Activated CD4-positive, CD25-positive, alpha-beta regulatory T cell (primary cell): ENCODE data around the gene PACSIN1.

Source experiments
- DNase-seq, 4 experiments: peaks; one replicate each; lab custom pipeline; 2025; lab: John Stamatoyannopoulos, UW

PACSIN1 gene

GRCh38 chr6:34527751-34528670 is 62.1 kb downstream of the PACSIN1 start:
- DNase-seq, result no peak

DNA sequence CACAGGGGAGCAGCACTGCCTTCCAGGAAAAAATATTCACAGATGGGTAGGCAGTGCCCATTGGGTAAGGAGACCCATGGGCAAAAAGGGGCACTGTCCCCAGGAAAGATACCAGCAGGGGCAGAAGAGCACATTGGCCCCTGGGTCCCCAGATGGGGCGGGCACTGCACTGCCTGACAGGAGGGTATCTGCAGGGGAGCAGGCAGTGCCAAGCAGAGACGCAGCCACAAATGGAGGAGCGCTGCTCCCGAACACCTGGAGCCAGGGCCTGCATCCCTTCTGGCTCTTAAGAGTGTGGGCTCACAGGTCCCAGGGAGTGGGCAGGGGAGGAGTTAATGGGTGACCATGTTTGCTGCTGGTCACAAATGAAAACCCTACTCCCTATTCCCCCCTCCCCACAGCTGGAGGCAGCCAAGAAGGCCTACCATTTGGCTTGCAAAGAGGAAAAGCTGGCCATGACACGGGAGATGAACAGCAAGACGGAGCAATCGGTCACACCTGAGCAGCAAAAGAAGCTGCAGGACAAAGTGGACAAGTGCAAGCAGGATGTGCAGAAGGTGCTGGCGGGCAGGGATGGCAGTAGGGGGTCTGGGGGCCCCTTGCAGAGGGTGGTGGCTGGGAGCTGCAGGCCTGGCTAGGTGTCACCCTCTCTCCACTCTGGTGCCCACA is 63.3 kb downstream of the PACSIN1 start:
- no peak for DNase-seq

- DNase-seq, result no peak
Measured at GRCh38 chr6:34529665-34530327, 63.9 kb downstream of the PACSIN1 start.

GRCh38 chr6:34530753-34531365 is 65.0 kb downstream of the PACSIN1 start:
- DNase-seq, result no peak

DNA sequence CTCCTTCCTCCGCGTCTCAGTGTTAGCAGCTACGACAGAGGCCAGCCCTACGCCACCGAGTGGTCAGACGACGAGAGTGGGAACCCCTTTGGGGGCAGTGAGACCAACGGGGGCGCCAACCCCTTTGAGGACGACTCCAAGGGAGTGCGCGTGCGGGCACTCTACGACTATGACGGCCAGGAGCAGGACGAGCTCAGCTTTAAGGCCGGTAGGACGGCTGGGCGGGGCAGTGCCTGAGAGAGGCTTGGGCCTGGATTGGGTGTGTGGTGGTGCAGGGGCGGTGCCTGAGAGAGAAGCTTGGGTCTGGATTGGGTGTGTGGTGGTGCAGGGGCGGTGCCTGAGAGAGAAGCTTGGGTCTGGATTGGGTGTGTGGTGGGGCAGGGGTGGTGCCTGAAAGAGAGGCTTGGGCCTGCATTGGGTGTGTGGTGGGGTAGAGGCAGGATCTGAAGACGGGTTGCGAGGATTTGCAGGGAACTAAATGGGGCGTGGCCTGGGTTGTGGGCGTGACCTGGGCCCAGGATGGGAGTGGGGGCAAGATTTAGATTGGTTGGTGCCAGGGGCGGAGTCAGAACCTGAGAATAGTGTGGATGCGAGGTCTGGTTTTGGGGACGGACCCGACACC is 65.8 kb downstream of the PACSIN1 start:
- DNase-seq, result no peak

GRCh38 chr6:34532230-34532629 is 66.4 kb downstream of the PACSIN1 start:
- DNase-seq, result no peak

DNA sequence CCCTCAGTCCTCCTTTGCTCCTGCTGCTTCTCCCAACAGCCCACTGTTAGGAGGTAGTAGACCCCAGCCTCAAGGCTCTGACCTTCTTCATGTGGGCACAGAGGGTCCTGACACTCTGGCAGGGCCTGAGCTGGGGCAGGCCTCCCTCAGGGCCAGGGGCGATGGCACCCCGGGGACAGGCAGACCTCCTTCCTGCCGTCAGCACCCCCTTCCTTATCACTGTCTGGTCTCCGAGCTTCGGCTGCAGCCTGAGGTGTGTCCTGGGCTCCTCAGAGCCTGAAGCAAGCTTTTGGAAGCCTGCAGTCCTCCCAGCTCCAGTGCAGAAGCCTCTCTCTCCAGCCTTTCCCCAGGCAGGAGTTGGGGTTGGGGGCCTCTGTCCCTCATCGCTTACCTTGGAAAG is 68.3 kb downstream of the PACSIN1 start:
- DNase-seq, result no peak

- DNase-seq, result no peak
Measured at GRCh38 chr6:34534656-34535055, 68.8 kb downstream of the PACSIN1 start.

DNA sequence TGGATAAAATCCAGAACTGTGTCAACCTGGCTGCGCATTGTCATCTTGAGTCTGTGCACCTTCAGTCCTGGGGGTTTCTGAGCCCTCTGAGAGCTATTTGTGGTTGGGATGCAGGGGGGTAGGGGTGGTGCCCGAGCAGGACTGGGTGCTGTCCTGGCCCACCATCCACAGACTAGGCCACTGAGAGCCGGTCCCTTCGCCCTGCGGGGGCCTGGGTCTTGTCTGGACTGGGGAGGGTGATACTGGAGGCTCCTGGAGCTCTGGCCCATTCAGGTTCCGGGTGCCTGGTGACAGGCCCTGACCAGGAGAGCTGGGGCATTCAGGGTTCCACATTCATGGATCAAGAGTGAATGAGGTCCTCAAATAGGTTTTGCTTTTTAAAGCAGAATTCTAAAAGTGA is 69.3 kb downstream of the PACSIN1 start:
- DNase-seq, result no peak

GRCh38 chr6:34535646-34536045 is 69.8 kb downstream of the PACSIN1 start:
- no peak for DNase-seq

GRCh38 chr6:34536251-34536958 is 70.5 kb downstream of the PACSIN1 start:
- no peak for DNase-seq

DNA sequence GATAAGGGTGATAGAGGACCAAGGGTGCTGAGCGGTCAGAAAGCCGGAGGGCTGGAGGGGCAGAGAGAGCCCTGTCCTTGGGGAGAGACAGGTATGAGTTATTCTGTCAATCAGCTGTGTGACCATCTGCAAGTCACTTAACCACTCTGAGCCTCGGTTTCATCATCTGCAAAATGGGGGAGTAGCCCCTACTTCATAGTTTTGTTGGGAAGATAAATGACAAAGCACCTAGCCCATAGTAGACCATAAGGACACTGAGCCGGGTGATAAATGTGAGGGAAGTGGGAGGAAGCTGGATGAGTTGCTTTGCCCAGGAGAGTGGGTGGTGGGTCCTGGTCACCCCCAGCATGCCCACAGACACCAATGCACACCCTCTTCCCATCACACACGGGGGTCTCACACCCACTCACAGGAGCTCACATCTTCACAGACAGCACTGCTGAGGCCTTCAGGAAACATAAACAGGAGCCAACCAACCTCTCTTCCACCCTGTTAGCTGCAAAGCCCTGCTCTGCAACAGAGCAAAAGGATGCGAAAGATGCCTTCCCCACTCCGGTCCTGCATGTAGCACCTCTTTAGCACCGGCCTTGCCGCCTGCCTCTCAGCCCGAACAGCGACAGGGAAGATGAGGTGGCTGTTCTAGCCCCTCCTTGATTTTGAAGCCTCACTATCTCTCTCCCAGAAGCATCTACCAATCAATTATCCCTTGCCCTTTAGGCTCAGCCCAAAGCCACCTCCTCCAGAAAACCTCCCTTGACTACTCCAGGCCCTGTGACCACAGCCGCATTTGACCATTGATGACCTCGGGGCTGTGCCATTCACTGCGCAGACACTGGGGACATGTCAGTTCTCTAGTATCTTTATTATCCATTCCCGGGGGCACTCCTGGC is 71.3 kb downstream of the PACSIN1 start:
- no peak for DNase-seq

DNA sequence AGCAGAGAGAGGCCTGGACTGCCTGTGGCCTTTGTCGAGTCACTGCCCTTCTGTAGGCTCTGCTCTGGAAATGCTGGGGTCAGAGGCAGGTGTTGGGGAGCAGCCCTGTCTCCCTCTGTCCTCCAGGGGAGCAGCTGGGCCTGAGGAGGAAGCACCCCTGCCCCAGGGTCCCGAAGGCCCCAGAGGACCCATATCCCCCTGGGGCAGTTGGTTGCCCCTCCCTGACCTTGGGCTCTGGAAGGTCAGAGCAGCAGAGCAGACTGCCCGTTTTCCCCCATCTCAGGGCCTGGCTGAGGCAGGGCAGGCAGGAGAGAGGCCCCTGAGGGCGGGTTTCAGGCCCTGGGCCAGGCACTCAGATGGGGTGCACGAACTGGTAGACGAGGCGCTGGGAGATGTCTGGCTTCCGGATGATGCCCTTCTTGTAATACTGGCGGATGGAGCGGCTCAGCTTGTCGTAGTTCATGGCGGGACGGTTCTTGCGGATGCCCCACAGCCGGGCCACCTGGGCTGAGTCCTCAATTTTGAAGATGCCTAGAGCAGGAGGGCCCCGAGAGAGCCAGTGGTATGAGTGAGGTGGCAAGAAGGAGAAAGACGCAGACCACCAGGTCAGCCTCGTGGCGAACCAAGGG is 72.2 kb downstream of the PACSIN1 start:
- no peak for DNase-seq

- no peak for DNase-seq
Measured at GRCh38 chr6:34538581-34538980, 72.7 kb downstream of the PACSIN1 start.

DNA sequence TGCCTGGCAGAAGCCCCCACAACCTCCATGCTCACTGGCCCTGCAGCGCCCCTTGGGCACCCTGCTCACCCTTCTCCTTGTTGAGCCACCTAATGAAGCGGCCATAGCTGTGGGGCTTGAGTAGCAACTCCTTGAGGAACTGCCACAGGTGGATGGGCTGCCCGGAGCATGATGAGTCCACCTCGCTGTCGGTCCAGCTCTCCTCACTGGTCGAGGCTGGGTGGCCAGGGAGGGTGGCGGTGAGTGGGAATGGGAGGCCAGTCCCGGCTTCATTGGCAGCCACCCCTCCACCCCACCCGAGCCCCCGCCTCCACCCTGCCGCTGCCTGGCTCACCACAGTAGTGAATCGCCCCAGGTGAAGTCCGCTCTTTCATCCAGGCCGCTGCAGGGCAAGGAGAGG is 73.3 kb downstream of the PACSIN1 start:
- DNase-seq, result no peak

- no peak for DNase-seq
Measured at GRCh38 chr6:34540222-34540621, 74.3 kb downstream of the PACSIN1 start.

GRCh38 chr6:34540841-34541240 is 75.0 kb downstream of the PACSIN1 start:
- no peak for DNase-seq

GRCh38 chr6:34543421-34543820 is 77.5 kb downstream of the PACSIN1 start:
- no peak for DNase-seq

DNA sequence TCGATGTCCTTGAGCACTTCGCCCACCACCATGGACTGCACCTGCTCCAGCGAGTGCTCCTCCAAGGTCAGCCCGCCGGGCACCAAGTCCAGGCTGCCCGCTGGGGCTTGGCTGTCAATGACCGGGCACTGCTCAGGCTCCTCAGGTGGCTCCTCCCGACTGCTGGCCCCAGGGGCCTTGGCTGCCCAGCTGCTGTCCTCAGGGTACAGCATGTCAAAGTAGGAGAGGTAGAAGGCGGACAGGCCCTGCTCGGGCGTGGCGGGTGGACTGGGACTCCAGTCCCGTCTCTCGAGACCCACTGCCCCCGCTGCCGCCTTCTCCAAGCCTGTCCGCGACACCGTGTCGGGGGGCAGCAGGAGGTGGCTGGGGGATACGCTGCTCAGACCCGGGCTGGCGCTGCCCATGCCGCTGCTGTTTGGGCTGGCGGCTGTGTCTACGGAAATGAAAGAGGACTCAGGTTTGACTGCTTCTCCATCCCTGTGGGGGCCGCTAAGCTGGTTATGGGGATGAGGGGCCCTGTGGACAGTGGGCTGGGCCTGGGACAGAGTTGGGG is 78.3 kb downstream of the PACSIN1 start:
- DNase-seq, result no peak
